SK-N-SH (cell line): Measurements from ENCODE around the gene PCOLCE2.
"Not testable (repeated sequence)": the region's sequence is repeated elsewhere in the genome, so short reads cannot be mapped to it uniquely, and the experiment has no call there.

Experiments
- POLR2AphosphoS5 ChIP-seq: IDR thresholded peaks from 2 replicates; pipeline ENCODE4 v1.6.1; 2012; ENCODE audit warnings: low read depth, low read length
- RAD21 ChIP-seq: IDR thresholded peaks from 2 replicates; pipeline ENCODE4 v1.6.1; 2012; ENCODE audit warnings: mild to moderate bottlenecking, low read length
- RFX5 ChIP-seq: IDR thresholded peaks from 2 replicates; pipeline ENCODE4 v1.6.1; 2012; ENCODE audit warnings: mild to moderate bottlenecking, improper control_type of control experiment, low read length
- SMC3 ChIP-seq: IDR thresholded peaks from 2 replicates; pipeline ENCODE4 v1.6.1; 2012; ENCODE audit warnings: low read depth, low read length, improper control_type of control experiment
- TAF1 ChIP-seq: IDR thresholded peaks from 2 replicates; pipeline ENCODE4 v1.6.1; 2012; ENCODE audit warnings: low read depth, mild to moderate bottlenecking, low read length, moderate library complexity, borderline replicate concordance
- TF ChIP-seq, protein P1 (sequence below): IDR thresholded peaks from 2 replicates; pipeline ENCODE4 v1.4.0; 2012; ENCODE audit warnings: low read depth, borderline replicate concordance
- TF ChIP-seq, protein P2 (sequence below): fragments of 200-600 bp; sonication (generic); IDR thresholded peaks from 2 replicates; pipeline ENCODE4 v1.6.1; 2017; ENCODE audit warnings: antibody characterized with exemption, mild to moderate bottlenecking, moderate library complexity

DNA sequence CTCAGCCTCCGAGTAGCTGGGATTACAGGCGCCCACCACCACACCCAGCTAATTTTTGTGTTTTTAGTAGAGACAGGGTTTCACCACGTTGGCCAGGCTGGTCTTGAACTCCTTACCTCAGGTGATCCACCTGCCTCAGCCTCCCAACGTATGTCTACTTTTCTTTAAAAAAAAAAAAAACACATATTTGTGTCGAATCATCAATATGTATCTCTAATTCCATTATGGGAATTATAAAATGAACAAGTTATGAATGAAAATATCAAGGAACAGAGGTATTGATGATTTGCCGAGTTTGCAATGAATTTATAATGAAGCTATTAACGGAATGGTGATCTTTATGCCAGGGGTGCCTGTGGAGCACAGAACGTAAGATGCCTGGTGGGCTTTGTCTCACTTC lies 5.3 kb downstream of the PCOLCE2 start:
- not testable (repeated sequence) for TF ChIP-seq RFX5, RAD21, POLR2AphosphoS5, SMC3, TAF1
- TF ChIP-seq, protein P1, sequence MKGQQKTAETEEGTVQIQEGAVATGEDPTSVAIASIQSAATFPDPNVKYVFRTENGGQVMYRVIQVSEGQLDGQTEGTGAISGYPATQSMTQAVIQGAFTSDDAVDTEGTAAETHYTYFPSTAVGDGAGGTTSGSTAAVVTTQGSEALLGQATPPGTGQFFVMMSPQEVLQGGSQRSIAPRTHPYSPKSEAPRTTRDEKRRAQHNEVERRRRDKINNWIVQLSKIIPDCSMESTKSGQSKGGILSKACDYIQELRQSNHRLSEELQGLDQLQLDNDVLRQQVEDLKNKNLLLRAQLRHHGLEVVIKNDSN, result not testable (repeated sequence)
- TF ChIP-seq, protein P2, sequence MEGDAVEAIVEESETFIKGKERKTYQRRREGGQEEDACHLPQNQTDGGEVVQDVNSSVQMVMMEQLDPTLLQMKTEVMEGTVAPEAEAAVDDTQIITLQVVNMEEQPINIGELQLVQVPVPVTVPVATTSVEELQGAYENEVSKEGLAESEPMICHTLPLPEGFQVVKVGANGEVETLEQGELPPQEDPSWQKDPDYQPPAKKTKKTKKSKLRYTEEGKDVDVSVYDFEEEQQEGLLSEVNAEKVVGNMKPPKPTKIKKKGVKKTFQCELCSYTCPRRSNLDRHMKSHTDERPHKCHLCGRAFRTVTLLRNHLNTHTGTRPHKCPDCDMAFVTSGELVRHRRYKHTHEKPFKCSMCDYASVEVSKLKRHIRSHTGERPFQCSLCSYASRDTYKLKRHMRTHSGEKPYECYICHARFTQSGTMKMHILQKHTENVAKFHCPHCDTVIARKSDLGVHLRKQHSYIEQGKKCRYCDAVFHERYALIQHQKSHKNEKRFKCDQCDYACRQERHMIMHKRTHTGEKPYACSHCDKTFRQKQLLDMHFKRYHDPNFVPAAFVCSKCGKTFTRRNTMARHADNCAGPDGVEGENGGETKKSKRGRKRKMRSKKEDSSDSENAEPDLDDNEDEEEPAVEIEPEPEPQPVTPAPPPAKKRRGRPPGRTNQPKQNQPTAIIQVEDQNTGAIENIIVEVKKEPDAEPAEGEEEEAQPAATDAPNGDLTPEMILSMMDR, result not testable (repeated sequence)
